Endothelial cell of umbilical vein (primary cell): ENCODE data around the gene PSG4. TPM values are rescaled to one million over a fixed set of nuclear protein-coding genes. Genes with fewer than 3 reads are reported as not detected.
"Not testable (repeated sequence)": the region's sequence is repeated elsewhere in the genome, so short reads cannot be mapped to it uniquely, and the experiment has no call there.

ENCODE experiments used
- BruUV-seq: library from RNA; stranded (reverse); fragments of 400-500 nt; replicated peaks from 2 replicates; lab custom pipeline; 2021; lab: Mats Ljungman, UMichigan
- CTCF ChIA-PET: fragments of 300-600, 350-600 bp; sonication (Branson Sonifier 250); formaldehyde crosslinking; loops from one replicate; lab custom pipeline; 2021; ENCODE audit warnings: antibody characterized with exemption, inconsistent platforms; lab: Charles Lee
- POLR2A ChIA-PET: fragments of 300-600, 350-600 bp; sonication (Branson Sonifier 250); formaldehyde crosslinking; loops from one replicate; lab custom pipeline; 2021; ENCODE audit warnings: antibody characterized with exemption, inconsistent platforms; lab: Charles Lee
- DNase-seq: peaks from one replicate; pipeline ENCODE4 v3.0.0-alpha.2; 2011; ENCODE audit warnings: low read depth, low spot score
- FAIRE-seq: peaks from 2 replicates; lab custom pipeline; 2011; peaks lifted over from hg19 to GRCh38; lab: Jason Lieb, UNC
- H2AFZ ChIP-seq: 2 replicates; pipeline ENCODE4 v1.6.0; 2012; ENCODE audit warnings: low read depth, low read length, control low read depth, inconsistent platforms
- H3K27ac ChIP-seq: 2 replicates; pipeline ENCODE4 v1.5.1; 2011; ENCODE audit warnings: low read depth, mild to moderate bottlenecking, control low read depth, low read length, moderate library complexity; ENCODE audit not compliant: insufficient read depth
- H3K27me3 ChIP-seq, 2 experiments: 2 replicates each; pipeline versions ENCODE4 v1.6.0 to v1.6.1; 2011; ENCODE audit warnings: low read length in 2 of 2, mixed read lengths in 1 of 2; ENCODE audit not compliant: control insufficient read depth in 2 of 2, insufficient read depth in 2 of 2
- H3K36me3 ChIP-seq, 2 experiments: 2 replicates in 1 of 2; 3 replicates in 1 of 2; pipeline ENCODE4 v1.5.1; 2011; ENCODE audit warnings: low read length in 2 of 2, mild to moderate bottlenecking in 1 of 2, moderate library complexity in 1 of 2; ENCODE audit not compliant: control insufficient read depth in 2 of 2, insufficient read depth in 2 of 2; ENCODE audit errors: extremely low read depth in 1 of 2
- H3K4me1 ChIP-seq: 3 replicates; pipeline ENCODE4 v1.5.1; 2011; ENCODE audit warnings: mild to moderate bottlenecking, low read length; ENCODE audit not compliant: control insufficient read depth, insufficient read depth; ENCODE audit errors: extremely low read depth
- H3K4me2 ChIP-seq: 2 replicates; pipeline ENCODE4 v1.6.1; 2011; ENCODE audit warnings: low read length, control low read depth, mixed read lengths; ENCODE audit not compliant: insufficient read depth
- H3K4me3 ChIP-seq, 3 experiments: fragments of 200-600 bp in 1 of 3; sonication (generic), shearing (Covaris generic) in 1 of 3; replicated peaks in 1 of 3; 2 replicates each; pipeline ENCODE4 v1.5.1; 2011 to 2016; ENCODE audit warnings: control low read depth in 3 of 3, low read length in 3 of 3, mild to moderate bottlenecking in 2 of 3, inconsistent platforms in 1 of 3, low read depth in 1 of 3, moderate library complexity in 1 of 3; ENCODE audit not compliant: insufficient read depth in 1 of 3
- H3K79me2 ChIP-seq: 2 replicates; pipeline ENCODE4 v1.6.0; 2012; ENCODE audit warnings: low read length, inconsistent platforms; ENCODE audit not compliant: control insufficient read depth, insufficient read depth
- H3K9ac ChIP-seq: replicated peaks from 2 replicates; pipeline ENCODE3; 2011; ENCODE audit warnings: low read length, control low read depth; ENCODE audit not compliant: insufficient read depth; ENCODE audit errors: extremely low read depth
- H3K9me1 ChIP-seq: replicated peaks from 3 replicates; pipeline ENCODE4 v1.6.0; 2011; ENCODE audit warnings: mild to moderate bottlenecking, low read length; ENCODE audit not compliant: control insufficient read depth, insufficient read depth; ENCODE audit errors: extremely low read depth
- H3K9me3 ChIP-seq: replicated peaks from 2 replicates; pipeline ENCODE4 v1.5.1; 2012; ENCODE audit warnings: low read length, inconsistent platforms; ENCODE audit not compliant: control insufficient read depth, insufficient read depth
- H4K20me1 ChIP-seq: replicated peaks from 2 replicates; pipeline ENCODE3; 2011; ENCODE audit warnings: mild to moderate bottlenecking, low read length; ENCODE audit not compliant: control insufficient read depth, insufficient read depth; ENCODE audit errors: extremely low read depth
- dilution Hi-C: fragments of 300-500 bp; cut with MboI; formaldehyde crosslinking; loops from one replicate; pipeline ENCODE4 v1.15.0; 2019; ENCODE audit warnings: low sequenced_read_pairs; ENCODE audit not compliant: extremely low pct_ligation_motif_present
- intact Hi-C: fragments of 100-400 bp; cut with micrococcal nuclease; formaldehyde crosslinking; loops from one replicate; pipeline ENCODE4 v1.10.0; 2022
- polyA plus RNA-seq, 4 experiments: library from polyadenylated mRNA; depleted of rRNA in 3 of 4; stranded (reverse) in 3 of 4; unstranded in 1 of 4; fragments of >200 nt; gene quantifications; 2 replicates each; pipeline versions ENCODE4 v1.2.1 to v1.2.3, GENCODE V29; 2011 to 2012; ENCODE audit warnings: missing spikeins in 1 of 4
- total RNA-seq: library from RNA; stranded (reverse); gene quantifications from 2 replicates; pipeline ENCODE4 v1.2.3, GENCODE V29; 2021

PSG4 gene
- total and polyA plus RNA-seq, 2 donors (not counting 3 experiments of a cell fraction or from before 2014, with no cell fraction given), result 0.29 to 3.6 TPM

- H3K79me2 ChIP-seq, H3K9ac ChIP-seq, H3K27ac ChIP-seq, H3K9me1 ChIP-seq, POLR2A ChIA-PET, intact Hi-C loops, dilution Hi-C loops, H3K4me2 ChIP-seq, H3K36me3 ChIP-seq, CTCF ChIA-PET, H2AFZ ChIP-seq, FAIRE-seq, BruUV-seq, H3K4me1 ChIP-seq, H3K9me3 ChIP-seq, H3K27me3 ChIP-seq, DNase-seq, H4K20me1 ChIP-seq, H3K4me3 ChIP-seq: not testable (repeated sequence)
Observed at GRCh38 chr19:43247243-43247880, 41.9 kb upstream of the PSG4 start.

GRCh38 chr19:43245848-43246247 is 40.4 kb upstream of the PSG4 start:
- POLR2A ChIA-PET, CTCF ChIA-PET, H2AFZ ChIP-seq, H3K9me1 ChIP-seq, H3K79me2 ChIP-seq, H3K4me2 ChIP-seq, BruUV-seq, H3K27ac ChIP-seq, dilution Hi-C loops, H3K9ac ChIP-seq, intact Hi-C loops, H4K20me1 ChIP-seq, FAIRE-seq, H3K36me3 ChIP-seq, H3K27me3 ChIP-seq, DNase-seq, H3K4me1 ChIP-seq, H3K4me3 ChIP-seq, H3K9me3 ChIP-seq: not testable (repeated sequence)

- H3K4me3 ChIP-seq, H3K27ac ChIP-seq, H3K36me3 ChIP-seq, H3K9me1 ChIP-seq, intact Hi-C loops, FAIRE-seq, POLR2A ChIA-PET, BruUV-seq, H3K9me3 ChIP-seq, H3K4me2 ChIP-seq, H3K9ac ChIP-seq, CTCF ChIA-PET, DNase-seq, H4K20me1 ChIP-seq, H3K27me3 ChIP-seq, H3K79me2 ChIP-seq, dilution Hi-C loops, H2AFZ ChIP-seq, H3K4me1 ChIP-seq: not testable (repeated sequence)
Observed at GRCh38 chr19:43242211-43242610, 36.8 kb upstream of the PSG4 start.

- BruUV-seq, H2AFZ ChIP-seq, POLR2A ChIA-PET, H3K4me3 ChIP-seq, H3K9ac ChIP-seq, H3K79me2 ChIP-seq, H3K4me2 ChIP-seq, H4K20me1 ChIP-seq, H3K9me3 ChIP-seq, intact Hi-C loops, H3K4me1 ChIP-seq, CTCF ChIA-PET, H3K27me3 ChIP-seq, FAIRE-seq, H3K27ac ChIP-seq, dilution Hi-C loops, DNase-seq, H3K36me3 ChIP-seq, H3K9me1 ChIP-seq: not testable (repeated sequence)
Observed at GRCh38 chr19:43238213-43238612, 32.8 kb upstream of the PSG4 start.
